Endothelial cell of umbilical vein (primary cell): ENCODE results near the gene PCDH9. TPM values are rescaled to one million over a fixed set of nuclear protein-coding genes. Genes with fewer than 3 reads are reported as not detected.

Source experiments
- BruUV-seq: library from RNA; stranded (reverse); fragments of 400-500 nt; replicated peaks from 2 replicates; lab custom pipeline; 2021; lab: Mats Ljungman, UMichigan
- CTCF ChIA-PET: fragments of 300-600, 350-600 bp; sonication (Branson Sonifier 250); formaldehyde crosslinking; loops from one replicate; lab custom pipeline; 2021; ENCODE audit warnings: antibody characterized with exemption, inconsistent platforms; lab: Charles Lee
- POLR2A ChIA-PET: fragments of 300-600, 350-600 bp; sonication (Branson Sonifier 250); formaldehyde crosslinking; loops from one replicate; lab custom pipeline; 2021; ENCODE audit warnings: antibody characterized with exemption, inconsistent platforms; lab: Charles Lee
- DNase-seq: peaks from one replicate; pipeline ENCODE4 v3.0.0-alpha.2; 2011; ENCODE audit warnings: low read depth, low spot score
- FAIRE-seq: peaks from 2 replicates; lab custom pipeline; 2011; peaks lifted over from hg19 to GRCh38; lab: Jason Lieb, UNC
- H2AFZ ChIP-seq: 2 replicates; pipeline ENCODE4 v1.6.0; 2012; ENCODE audit warnings: low read depth, low read length, control low read depth, inconsistent platforms
- H3K27ac ChIP-seq: 2 replicates; pipeline ENCODE4 v1.5.1; 2011; ENCODE audit warnings: low read depth, mild to moderate bottlenecking, control low read depth, low read length, moderate library complexity; ENCODE audit not compliant: insufficient read depth
- H3K27me3 ChIP-seq, 2 experiments: 2 replicates each; pipeline versions ENCODE4 v1.6.0 to v1.6.1; 2011; ENCODE audit warnings: low read length in 2 of 2, mixed read lengths in 1 of 2; ENCODE audit not compliant: control insufficient read depth in 2 of 2, insufficient read depth in 2 of 2
- H3K36me3 ChIP-seq, 2 experiments: 2 replicates in 1 of 2; 3 replicates in 1 of 2; pipeline ENCODE4 v1.5.1; 2011; ENCODE audit warnings: low read length in 2 of 2, mild to moderate bottlenecking in 1 of 2, moderate library complexity in 1 of 2; ENCODE audit not compliant: control insufficient read depth in 2 of 2, insufficient read depth in 2 of 2; ENCODE audit errors: extremely low read depth in 1 of 2
- H3K4me1 ChIP-seq: 3 replicates; pipeline ENCODE4 v1.5.1; 2011; ENCODE audit warnings: mild to moderate bottlenecking, low read length; ENCODE audit not compliant: control insufficient read depth, insufficient read depth; ENCODE audit errors: extremely low read depth
- H3K4me2 ChIP-seq: 2 replicates; pipeline ENCODE4 v1.6.1; 2011; ENCODE audit warnings: low read length, control low read depth, mixed read lengths; ENCODE audit not compliant: insufficient read depth
- H3K4me3 ChIP-seq, 3 experiments: fragments of 200-600 bp in 1 of 3; sonication (generic), shearing (Covaris generic) in 1 of 3; replicated peaks in 1 of 3; 2 replicates each; pipeline ENCODE4 v1.5.1; 2011 to 2016; ENCODE audit warnings: control low read depth in 3 of 3, low read length in 3 of 3, mild to moderate bottlenecking in 2 of 3, inconsistent platforms in 1 of 3, low read depth in 1 of 3, moderate library complexity in 1 of 3; ENCODE audit not compliant: insufficient read depth in 1 of 3
- H3K79me2 ChIP-seq: 2 replicates; pipeline ENCODE4 v1.6.0; 2012; ENCODE audit warnings: low read length, inconsistent platforms; ENCODE audit not compliant: control insufficient read depth, insufficient read depth
- H3K9ac ChIP-seq: replicated peaks from 2 replicates; pipeline ENCODE3; 2011; ENCODE audit warnings: low read length, control low read depth; ENCODE audit not compliant: insufficient read depth; ENCODE audit errors: extremely low read depth
- H3K9me1 ChIP-seq: replicated peaks from 3 replicates; pipeline ENCODE4 v1.6.0; 2011; ENCODE audit warnings: mild to moderate bottlenecking, low read length; ENCODE audit not compliant: control insufficient read depth, insufficient read depth; ENCODE audit errors: extremely low read depth
- H3K9me3 ChIP-seq: replicated peaks from 2 replicates; pipeline ENCODE4 v1.5.1; 2012; ENCODE audit warnings: low read length, inconsistent platforms; ENCODE audit not compliant: control insufficient read depth, insufficient read depth
- H4K20me1 ChIP-seq: replicated peaks from 2 replicates; pipeline ENCODE3; 2011; ENCODE audit warnings: mild to moderate bottlenecking, low read length; ENCODE audit not compliant: control insufficient read depth, insufficient read depth; ENCODE audit errors: extremely low read depth
- GATA2 ChIP-seq: IDR thresholded peaks from 2 replicates; pipeline ENCODE4 v1.7.0; 2011; ENCODE audit warnings: low read depth, mild to moderate bottlenecking, moderate library complexity, mixed read lengths, low read length; ENCODE audit not compliant: insufficient read length, insufficient read depth
- JUN ChIP-seq: IDR thresholded peaks from 2 replicates; pipeline ENCODE4 v1.6.1; 2011; ENCODE audit warnings: borderline replicate concordance, low read depth; ENCODE audit not compliant: insufficient read length, insufficient read depth
- MYC ChIP-seq: IDR thresholded peaks from one replicate; pipeline ENCODE4 v1.6.1; 2011; ENCODE audit warnings: mild to moderate bottlenecking, low read depth, low read length
- POLR2A ChIP-seq: IDR thresholded peaks from 2 replicates; pipeline ENCODE4 v1.6.1; 2012; ENCODE audit warnings: low read depth, mild to moderate bottlenecking, control low read depth, low read length
- POLR2AphosphoS5 ChIP-seq: IDR thresholded peaks from 2 replicates; pipeline ENCODE4 v1.6.1; 2012; ENCODE audit warnings: low read depth, mild to moderate bottlenecking, control low read depth, low read length, moderate library complexity; ENCODE audit not compliant: insufficient read depth
- dilution Hi-C: fragments of 300-500 bp; cut with MboI; formaldehyde crosslinking; loops from one replicate; pipeline ENCODE4 v1.15.0; 2019; ENCODE audit warnings: low sequenced_read_pairs; ENCODE audit not compliant: extremely low pct_ligation_motif_present
- intact Hi-C: fragments of 100-400 bp; cut with micrococcal nuclease; formaldehyde crosslinking; loops from one replicate; pipeline ENCODE4 v1.10.0; 2022
- polyA plus RNA-seq, 4 experiments: library from polyadenylated mRNA; depleted of rRNA in 3 of 4; stranded (reverse) in 3 of 4; unstranded in 1 of 4; fragments of >200 nt; gene quantifications; 2 replicates each; pipeline versions ENCODE4 v1.2.1 to v1.2.3, GENCODE V29; 2011 to 2012; ENCODE audit warnings: missing spikeins in 1 of 4
- total RNA-seq: library from RNA; stranded (reverse); gene quantifications from 2 replicates; pipeline ENCODE4 v1.2.3, GENCODE V29; 2021
- TF ChIP-seq, protein P1 (sequence below), 2 donors: IDR thresholded peaks; 1 replicate in 1 of 2; 2 replicates in 1 of 2; pipeline ENCODE4 v1.5.1; 2011; ENCODE audit warnings: low read length in 2 of 2, mild to moderate bottlenecking in 2 of 2, moderate library complexity in 2 of 2, control low read depth in 1 of 2, inconsistent platforms in 1 of 2, low read depth in 1 of 2; ENCODE audit not compliant: insufficient read depth in 1 of 2; ENCODE audit errors: extremely low read depth in 1 of 2
- TF ChIP-seq, protein P2 (sequence below): IDR thresholded peaks from 2 replicates; pipeline ENCODE4 v1.6.1; 2011; ENCODE audit not compliant: insufficient read depth, insufficient read length

The PCDH9 gene
- total and polyA plus RNA-seq, 2 donors (not counting 3 experiments of a cell fraction or from before 2014, with no cell fraction given) = 1.1 to 5.2 TPM

DNA sequence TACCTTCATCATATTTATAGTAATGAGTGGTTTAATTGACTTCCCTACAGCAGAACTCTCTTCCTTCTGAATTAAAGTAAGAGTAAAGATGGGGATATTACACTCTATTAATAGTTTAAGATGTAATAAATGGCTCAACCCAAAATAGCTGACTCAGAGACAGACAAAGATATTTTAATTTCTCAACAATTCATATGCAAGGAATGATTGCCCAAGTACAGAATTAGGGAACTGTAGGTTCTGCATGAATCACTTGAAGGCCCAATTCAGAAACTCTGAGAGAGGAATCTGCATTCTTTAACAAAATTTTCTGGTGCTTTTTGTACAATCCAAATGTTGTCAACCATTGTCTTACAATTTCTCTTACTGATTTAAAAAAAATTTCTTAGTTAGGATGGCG lies 42.9 kb upstream of the PCDH9 start:
- dilution Hi-C loops (no loop called here), intact Hi-C loops (no loop called here)
- no TSS peak for BruUV-seq
- Histone ChIP-seq H3K79me2 (no peaks in the 10 kb centered on the region), H3K27me3 (no peaks in the 10 kb centered on the region), H3K9me3 (no peaks in the 10 kb centered on the region), H3K4me2 (no peak overlapping the region), H3K9me1 (no peaks in the 10 kb centered on the region), H3K36me3 (no peaks in the 10 kb centered on the region), H3K4me1 (no peaks in the 10 kb centered on the region), H3K9ac (no peak overlapping the region), H3K27ac (no peak overlapping the region), H3K4me3 (no peak overlapping the region), H4K20me1 (no peaks in the 10 kb centered on the region), H2AFZ (no peak overlapping the region)
- TF ChIP-seq, protein P1, sequence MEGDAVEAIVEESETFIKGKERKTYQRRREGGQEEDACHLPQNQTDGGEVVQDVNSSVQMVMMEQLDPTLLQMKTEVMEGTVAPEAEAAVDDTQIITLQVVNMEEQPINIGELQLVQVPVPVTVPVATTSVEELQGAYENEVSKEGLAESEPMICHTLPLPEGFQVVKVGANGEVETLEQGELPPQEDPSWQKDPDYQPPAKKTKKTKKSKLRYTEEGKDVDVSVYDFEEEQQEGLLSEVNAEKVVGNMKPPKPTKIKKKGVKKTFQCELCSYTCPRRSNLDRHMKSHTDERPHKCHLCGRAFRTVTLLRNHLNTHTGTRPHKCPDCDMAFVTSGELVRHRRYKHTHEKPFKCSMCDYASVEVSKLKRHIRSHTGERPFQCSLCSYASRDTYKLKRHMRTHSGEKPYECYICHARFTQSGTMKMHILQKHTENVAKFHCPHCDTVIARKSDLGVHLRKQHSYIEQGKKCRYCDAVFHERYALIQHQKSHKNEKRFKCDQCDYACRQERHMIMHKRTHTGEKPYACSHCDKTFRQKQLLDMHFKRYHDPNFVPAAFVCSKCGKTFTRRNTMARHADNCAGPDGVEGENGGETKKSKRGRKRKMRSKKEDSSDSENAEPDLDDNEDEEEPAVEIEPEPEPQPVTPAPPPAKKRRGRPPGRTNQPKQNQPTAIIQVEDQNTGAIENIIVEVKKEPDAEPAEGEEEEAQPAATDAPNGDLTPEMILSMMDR (IDR thresholded peaks at IDR 0.05; ENCODE audit: extremely low read depth in 1 of 2, insufficient read depth in 1 of 2, low read depth in 1 of 2, low read length in 2 of 2) = no peak
- TF ChIP-seq GATA2 (no peak), JUN (no peak)
- POLR2A ChIA-PET = no interaction called here
- CTCF ChIA-PET = no interaction called here
- DNase-seq (no peak), FAIRE-seq (no peak)

DNA sequence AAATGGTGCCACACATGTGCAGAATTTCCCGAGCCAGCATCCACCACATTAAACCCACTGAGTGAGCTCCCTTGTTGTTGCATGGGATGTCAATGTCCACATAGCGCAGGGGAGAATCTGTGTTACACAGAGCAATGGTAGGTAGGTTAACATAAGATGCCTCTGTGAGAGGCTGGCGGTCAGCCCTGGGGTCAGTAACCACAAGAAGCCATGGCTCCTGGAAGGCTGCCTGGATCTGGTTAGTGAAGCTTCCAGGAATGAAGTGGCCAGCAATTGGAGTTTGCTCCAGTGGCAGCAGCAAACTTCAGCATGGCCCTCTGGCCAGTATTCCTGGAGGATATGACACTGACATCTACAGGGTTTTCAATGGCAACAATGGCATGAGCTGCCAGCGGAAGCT lies 37.0 kb upstream of the PCDH9 start:
- Histone ChIP-seq H3K27me3 (no peaks in the 10 kb centered on the region), H3K4me2 (no peak overlapping the region), H3K79me2 (no peaks in the 10 kb centered on the region), H3K4me1 (no peaks in the 10 kb centered on the region), H3K9ac (no peak overlapping the region), H3K9me3 (no peaks in the 10 kb centered on the region), H3K9me1 (no peaks in the 10 kb centered on the region), H4K20me1 (no peaks in the 10 kb centered on the region), H3K27ac (no peak overlapping the region), H3K4me3 (no peak overlapping the region), H3K36me3 (no peaks in the 10 kb centered on the region), H2AFZ (no peak overlapping the region)
- dilution Hi-C loops (no loop called here), intact Hi-C loops (no loop called here)
- POLR2A ChIA-PET = no interaction called here
- CTCF ChIA-PET = no interaction called here
- no peak for FAIRE-seq
- no peak for DNase-seq
- no TSS peak for BruUV-seq
- TF ChIP-seq GATA2 (no peak), JUN (no peak), MYC (no peak), POLR2A (no peak), POLR2AphosphoS5 (no peak)
- TF ChIP-seq, protein P1 (IDR thresholded peaks at IDR 0.05; ENCODE audit: extremely low read depth in 1 of 2, insufficient read depth in 1 of 2, low read depth in 1 of 2, low read length in 2 of 2) = no peak
- TF ChIP-seq, protein P2, sequence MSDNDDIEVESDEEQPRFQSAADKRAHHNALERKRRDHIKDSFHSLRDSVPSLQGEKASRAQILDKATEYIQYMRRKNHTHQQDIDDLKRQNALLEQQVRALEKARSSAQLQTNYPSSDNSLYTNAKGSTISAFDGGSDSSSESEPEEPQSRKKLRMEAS = no peak
